ENCODE data around the gene FGGY.

FGGY gene

GRCh38 chr1:59413327-59413720, 116.4 kb downstream of the FGGY start:
- DNase-seq (ENCODE audit: low read depth in 3 of 3), result no peak

GRCh38 chr1:59414406-59415133, 117.7 kb downstream of the FGGY start:
- no peak for DNase-seq (ENCODE audit: low read depth in 3 of 3)

- DNase-seq (ENCODE audit: low read depth in 3 of 3), result no peak
Measured at GRCh38 chr1:59415286-59415850, 118.5 kb downstream of the FGGY start.

GRCh38 chr1:59415881-59416280, 119.0 kb downstream of the FGGY start:
- no peak for DNase-seq (ENCODE audit: low read depth in 3 of 3)

GRCh38 chr1:59417406-59417805, 120.5 kb downstream of the FGGY start:
- no peak for DNase-seq (ENCODE audit: low read depth in 3 of 3)

- DNase-seq (ENCODE audit: low read depth in 3 of 3), result no peak
Measured at GRCh38 chr1:59418363-59419144, 121.7 kb downstream of the FGGY start.

GRCh38 chr1:59419361-59420140, 122.7 kb downstream of the FGGY start:
- no peak for DNase-seq (ENCODE audit: low read depth in 3 of 3)

GRCh38 chr1:59421232-59421920, 124.5 kb downstream of the FGGY start:
- no peak for DNase-seq (ENCODE audit: low read depth in 3 of 3)

GRCh38 chr1:59422921-59423575, 126.2 kb downstream of the FGGY start:
- no peak for DNase-seq (ENCODE audit: low read depth in 3 of 3)

GRCh38 chr1:59427155-59427554, 130.3 kb downstream of the FGGY start:
- no peak for DNase-seq (ENCODE audit: low read depth in 3 of 3)

GRCh38 chr1:59427784-59428183, 130.9 kb downstream of the FGGY start:
- no peak for DNase-seq (ENCODE audit: low read depth in 3 of 3)

GRCh38 chr1:59428828-59429227, 131.9 kb downstream of the FGGY start:
- no peak for DNase-seq (ENCODE audit: low read depth in 3 of 3)

- DNase-seq (ENCODE audit: low read depth in 3 of 3), result no peak
Measured at GRCh38 chr1:59429656-59430055, 132.8 kb downstream of the FGGY start.

GRCh38 chr1:59431566-59432294, 134.8 kb downstream of the FGGY start:
- no peak for DNase-seq (ENCODE audit: low read depth in 3 of 3)

GRCh38 chr1:59432531-59433439, 135.9 kb downstream of the FGGY start:
- no peak for DNase-seq (ENCODE audit: low read depth in 3 of 3)

- no peak for DNase-seq (ENCODE audit: low read depth in 3 of 3)
Measured at GRCh38 chr1:59433440-59433813, 136.5 kb downstream of the FGGY start.

- no peak for DNase-seq (ENCODE audit: low read depth in 3 of 3)
Measured at GRCh38 chr1:59434336-59434735, 137.4 kb downstream of the FGGY start.

- DNase-seq (ENCODE audit: low read depth in 3 of 3), result no peak
Measured at GRCh38 chr1:59436637-59437036, 139.7 kb downstream of the FGGY start.

- no peak for DNase-seq (ENCODE audit: low read depth in 3 of 3)
Measured at GRCh38 chr1:59438058-59438560, 141.2 kb downstream of the FGGY start.
